Measurements from ENCODE around the gene SPP1.

The SPP1 gene

GRCh38 chr4:87957061-87957460 is 18.5 kb upstream of the SPP1 start:
- no peak for DNase-seq

- no peak for DNase-seq
These were observed 13.5 kb upstream of the SPP1 start for GRCh38 chr4:87961993-87962392.

GRCh38 chr4:87962398-87963146 is 12.9 kb upstream of the SPP1 start:
- DNase-seq = no peak

- no peak for DNase-seq
These were observed 10.0 kb upstream of the SPP1 start for GRCh38 chr4:87965501-87965975.

- DNase-seq = no peak
These were observed 9.4 kb upstream of the SPP1 start for GRCh38 chr4:87966095-87966496.

GRCh38 chr4:87967193-87967592 is 8.3 kb upstream of the SPP1 start:
- DNase-seq = no peak

- DNase-seq = no peak
These were observed 5.4 kb upstream of the SPP1 start for GRCh38 chr4:87970121-87970520.

- DNase-seq = no peak
These were observed 3.6 kb upstream of the SPP1 start for GRCh38 chr4:87971866-87972265.

GRCh38 chr4:87973283-87974169 is 2.0 kb upstream of the SPP1 start:
- DNase-seq = peak; percentile 16 to 65

- DNase-seq = peak in 1 of 2 experiments; percentile 15
These were observed 555 bp upstream of the SPP1 start for GRCh38 chr4:87974856-87975462.

- no peak for DNase-seq
These were observed 2.2 kb downstream of the SPP1 start for GRCh38 chr4:87977521-87978278.

GRCh38 chr4:87978681-87979080 is 3.2 kb downstream of the SPP1 start:
- DNase-seq = no peak

- no peak for DNase-seq
These were observed 4.3 kb downstream of the SPP1 start for GRCh38 chr4:87979810-87980209.

- no peak for DNase-seq
These were observed 6.0 kb downstream of the SPP1 start for GRCh38 chr4:87981486-87981885.

- DNase-seq = no peak
These were observed 6.5 kb downstream of the SPP1 start for GRCh38 chr4:87982036-87982435.

GRCh38 chr4:87982446-87983010 is 7.0 kb downstream of the SPP1 start:
- no peak for DNase-seq

- no peak for DNase-seq
These were observed 8.5 kb downstream of the SPP1 start for GRCh38 chr4:87983996-87984395.

- DNase-seq = peak in 1 of 2 experiments; percentile 58
These were observed 9.8 kb downstream of the SPP1 start for GRCh38 chr4:87985097-87985886.

- DNase-seq = no peak
These were observed 10.3 kb downstream of the SPP1 start for GRCh38 chr4:87985887-87986200.

- no peak for DNase-seq
These were observed 11.0 kb downstream of the SPP1 start for GRCh38 chr4:87986508-87986907.

- DNase-seq = no peak
These were observed 14.3 kb downstream of the SPP1 start for GRCh38 chr4:87989765-87990164.

- no peak for DNase-seq
These were observed 19.9 kb downstream of the SPP1 start for GRCh38 chr4:87995435-87995834.
